Suprapubic skin (tissue), 3 donors: Measurements from ENCODE around the gene MED31.

Source experiments
- POLR2A ChIP-seq, 2 donors: fragments of 450-650 bp; IDR thresholded peaks; one replicate each; pipeline ENCODE4 v1.6.1; 2017; ENCODE audit warnings: antibody characterized with exemption in 2 of 2, mild to moderate bottlenecking in 2 of 2, moderate library complexity in 2 of 2
- TF ChIP-seq, protein P1 (sequence below), 2 donors: fragments of 200-600 bp in 1 of 2; fragments of 450-650 bp in 1 of 2; sonication (generic) in 1 of 2; IDR thresholded peaks; one replicate each; pipeline ENCODE4 v1.5.1; 2016 to 2019; ENCODE audit warnings: antibody characterized with exemption in 2 of 2, mild to moderate bottlenecking in 1 of 2, moderate library complexity in 1 of 2

DNA sequence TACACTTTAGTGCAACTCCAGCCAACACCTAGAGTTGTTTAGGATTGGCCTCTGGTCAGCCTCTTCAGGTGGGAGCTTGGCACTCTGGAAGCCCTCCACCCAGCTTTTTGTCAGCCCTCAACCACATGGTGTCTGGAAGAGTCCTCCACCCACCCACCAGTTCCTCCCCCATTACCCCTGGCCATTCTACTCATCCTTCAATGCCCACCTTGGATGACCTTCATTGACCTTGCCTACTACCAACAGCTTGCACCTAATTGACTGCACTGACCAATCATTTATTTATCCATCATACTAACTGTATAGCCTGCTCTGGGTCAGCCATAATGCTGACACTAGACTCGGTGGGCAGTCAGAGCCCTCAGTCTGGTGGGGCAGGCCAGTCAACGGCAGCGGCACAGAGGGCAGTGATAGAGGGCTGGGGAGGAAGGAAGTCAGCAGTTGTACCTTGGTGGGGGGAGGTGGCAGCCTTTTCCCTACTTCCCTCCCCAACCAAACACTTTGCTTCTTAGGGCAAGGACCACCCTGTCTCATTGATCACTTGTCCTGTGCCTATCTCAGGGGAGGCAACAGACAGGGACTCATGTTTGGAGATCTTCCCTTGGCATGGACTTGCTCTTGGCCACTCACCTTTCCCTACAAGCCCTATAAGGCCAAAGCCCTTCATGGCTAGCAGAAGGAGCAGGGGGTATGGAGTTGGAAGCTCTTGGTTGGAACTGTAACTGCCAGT, 32.5 kb upstream of the MED31 start:
- TF ChIP-seq, protein P1, sequence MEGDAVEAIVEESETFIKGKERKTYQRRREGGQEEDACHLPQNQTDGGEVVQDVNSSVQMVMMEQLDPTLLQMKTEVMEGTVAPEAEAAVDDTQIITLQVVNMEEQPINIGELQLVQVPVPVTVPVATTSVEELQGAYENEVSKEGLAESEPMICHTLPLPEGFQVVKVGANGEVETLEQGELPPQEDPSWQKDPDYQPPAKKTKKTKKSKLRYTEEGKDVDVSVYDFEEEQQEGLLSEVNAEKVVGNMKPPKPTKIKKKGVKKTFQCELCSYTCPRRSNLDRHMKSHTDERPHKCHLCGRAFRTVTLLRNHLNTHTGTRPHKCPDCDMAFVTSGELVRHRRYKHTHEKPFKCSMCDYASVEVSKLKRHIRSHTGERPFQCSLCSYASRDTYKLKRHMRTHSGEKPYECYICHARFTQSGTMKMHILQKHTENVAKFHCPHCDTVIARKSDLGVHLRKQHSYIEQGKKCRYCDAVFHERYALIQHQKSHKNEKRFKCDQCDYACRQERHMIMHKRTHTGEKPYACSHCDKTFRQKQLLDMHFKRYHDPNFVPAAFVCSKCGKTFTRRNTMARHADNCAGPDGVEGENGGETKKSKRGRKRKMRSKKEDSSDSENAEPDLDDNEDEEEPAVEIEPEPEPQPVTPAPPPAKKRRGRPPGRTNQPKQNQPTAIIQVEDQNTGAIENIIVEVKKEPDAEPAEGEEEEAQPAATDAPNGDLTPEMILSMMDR (IDR thresholded peaks at IDR 0.05) = no peak
- no peak for TF ChIP-seq POLR2A (IDR thresholded peaks at IDR 0.05)
